ENCODE data around the gene PRXL2B.
"Not testable (repeated sequence)": the region's sequence is repeated elsewhere in the genome, so short reads cannot be mapped to it uniquely, and the experiment has no call there.

PRXL2B gene

DNA sequence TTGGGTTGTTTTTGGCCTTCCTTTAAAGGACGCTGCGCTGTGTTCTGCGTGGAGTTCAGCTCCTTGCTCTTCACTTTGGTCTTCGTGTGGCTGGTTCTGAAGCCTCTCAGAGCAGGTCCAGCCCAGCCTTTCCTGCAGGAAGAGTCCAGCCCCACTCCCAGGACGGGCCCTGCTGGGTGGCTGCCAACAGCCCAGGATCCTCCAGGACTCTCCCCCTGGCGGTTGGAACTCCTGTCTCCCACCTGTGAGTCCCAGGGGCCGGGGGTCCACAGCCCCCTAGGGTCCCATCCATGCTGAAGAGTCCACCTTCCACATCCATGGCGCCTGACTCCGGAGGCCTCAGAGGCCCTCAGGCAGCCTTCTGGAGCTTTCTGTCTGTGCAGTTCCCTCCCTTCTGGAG, 35.0 kb upstream of the PRXL2B start:
- not testable (repeated sequence) for H3K27ac Mint-ChIP-seq; H3K36me3 Mint-ChIP-seq (ENCODE audit: low read depth); H3K27me3 Mint-ChIP-seq (ENCODE audit: low read depth, poor library complexity); H3K4me3 Mint-ChIP-seq; H3K9me3 Mint-ChIP-seq; DNase-seq
- peaks cover 44% of the 10 kb centered on the region for H3K4me1 Mint-ChIP-seq

- TF ChIP-seq, protein P1, sequence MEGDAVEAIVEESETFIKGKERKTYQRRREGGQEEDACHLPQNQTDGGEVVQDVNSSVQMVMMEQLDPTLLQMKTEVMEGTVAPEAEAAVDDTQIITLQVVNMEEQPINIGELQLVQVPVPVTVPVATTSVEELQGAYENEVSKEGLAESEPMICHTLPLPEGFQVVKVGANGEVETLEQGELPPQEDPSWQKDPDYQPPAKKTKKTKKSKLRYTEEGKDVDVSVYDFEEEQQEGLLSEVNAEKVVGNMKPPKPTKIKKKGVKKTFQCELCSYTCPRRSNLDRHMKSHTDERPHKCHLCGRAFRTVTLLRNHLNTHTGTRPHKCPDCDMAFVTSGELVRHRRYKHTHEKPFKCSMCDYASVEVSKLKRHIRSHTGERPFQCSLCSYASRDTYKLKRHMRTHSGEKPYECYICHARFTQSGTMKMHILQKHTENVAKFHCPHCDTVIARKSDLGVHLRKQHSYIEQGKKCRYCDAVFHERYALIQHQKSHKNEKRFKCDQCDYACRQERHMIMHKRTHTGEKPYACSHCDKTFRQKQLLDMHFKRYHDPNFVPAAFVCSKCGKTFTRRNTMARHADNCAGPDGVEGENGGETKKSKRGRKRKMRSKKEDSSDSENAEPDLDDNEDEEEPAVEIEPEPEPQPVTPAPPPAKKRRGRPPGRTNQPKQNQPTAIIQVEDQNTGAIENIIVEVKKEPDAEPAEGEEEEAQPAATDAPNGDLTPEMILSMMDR (IDR thresholded peaks at IDR 0.05) = no peak
- Mint-ChIP-seq H3K27ac (no peak overlapping the region), H3K27me3 (ENCODE audit: low read depth, poor library complexity) (peaks cover 10% of the 10 kb centered on the region), H3K4me1 (peaks cover 48% of the 10 kb centered on the region), H3K36me3 (ENCODE audit: low read depth) (no peaks in the 10 kb centered on the region), H3K9me3 (no peaks in the 10 kb centered on the region), H3K4me3 (no peak overlapping the region)
- DNase-seq = no peak
These were observed 34.4 kb upstream of the PRXL2B start for GRCh38 chr1:2552189-2552588.

DNA sequence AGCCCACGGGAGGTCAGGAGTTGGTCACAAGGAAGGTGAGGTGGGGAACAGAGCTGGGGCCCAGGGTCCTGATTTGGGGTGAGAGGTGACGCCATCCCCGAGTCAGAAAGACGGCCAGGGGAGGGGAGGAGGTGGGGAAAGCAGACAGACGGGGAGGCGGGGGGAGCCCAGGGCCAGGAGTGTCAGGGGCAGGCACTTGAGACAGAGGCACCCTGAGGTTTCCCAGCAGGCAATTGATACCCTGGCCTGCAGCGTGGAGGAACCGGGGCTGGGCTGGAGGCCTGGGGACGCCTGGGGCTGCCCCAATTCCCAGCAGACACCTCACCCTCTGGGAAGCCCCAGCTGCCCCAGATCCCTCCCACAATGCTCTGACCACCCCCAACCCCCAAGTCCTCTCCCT, 33.5 kb upstream of the PRXL2B start:
- H3K36me3 Mint-ChIP-seq (ENCODE audit: low read depth); DNase-seq; H3K27me3 Mint-ChIP-seq (ENCODE audit: low read depth, poor library complexity); H3K9me3 Mint-ChIP-seq; H3K4me3 Mint-ChIP-seq; H3K27ac Mint-ChIP-seq: not testable (repeated sequence)
- H3K4me1 Mint-ChIP-seq = peaks cover 48% of the 10 kb centered on the region

DNA sequence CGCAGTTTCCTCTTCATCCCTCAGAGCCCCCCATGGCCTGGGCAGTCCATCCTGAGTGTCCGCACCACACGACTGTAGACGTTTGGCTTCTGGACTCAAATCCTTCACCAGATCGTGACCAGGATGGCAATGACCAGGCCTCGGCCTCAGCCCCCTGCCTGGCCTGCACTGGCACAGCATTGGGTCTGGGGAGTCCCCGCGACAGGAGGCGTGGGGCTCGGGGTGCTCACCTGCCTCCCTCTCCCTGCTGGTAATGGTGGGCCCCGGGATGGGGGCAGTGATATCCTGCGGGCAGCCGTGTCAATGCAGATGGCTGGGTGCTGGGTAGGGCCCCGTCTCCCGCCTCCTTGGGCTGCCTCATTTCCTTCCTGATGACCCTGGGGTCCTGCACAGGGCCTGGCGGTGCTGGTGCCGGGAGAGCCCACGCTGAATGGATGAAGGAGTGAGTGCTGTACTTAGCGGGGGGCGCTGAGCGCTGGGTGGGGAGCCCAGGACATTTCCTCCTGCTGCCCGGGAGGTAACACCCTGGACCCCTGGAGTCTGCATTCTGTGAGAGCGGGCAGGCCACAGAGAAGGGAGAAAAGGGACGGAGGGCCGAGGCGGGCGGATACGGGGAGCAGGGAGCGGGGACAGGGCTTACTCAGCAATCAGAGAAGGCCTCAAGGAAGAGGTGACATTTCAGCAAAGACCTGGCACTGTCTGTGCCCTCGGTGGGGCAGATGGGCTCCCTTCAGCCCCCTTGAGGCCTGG, 32.5 kb upstream of the PRXL2B start:
- H3K9me3 Mint-ChIP-seq = no peaks in the 10 kb centered on the region
- DNase-seq = peak; percentile 3
- H3K4me3 Mint-ChIP-seq = no peak overlapping the region
- peaks cover 42% of the 10 kb centered on the region for H3K4me1 Mint-ChIP-seq
- no peaks in the 10 kb centered on the region for H3K36me3 Mint-ChIP-seq (ENCODE audit: low read depth)
- peaks cover 10% of the 10 kb centered on the region for H3K27me3 Mint-ChIP-seq (ENCODE audit: low read depth, poor library complexity)
- TF ChIP-seq, protein P1 (IDR thresholded peaks at IDR 0.05) = no peak
- H3K27ac Mint-ChIP-seq = peak overlapping the region; percentile 71

DNA sequence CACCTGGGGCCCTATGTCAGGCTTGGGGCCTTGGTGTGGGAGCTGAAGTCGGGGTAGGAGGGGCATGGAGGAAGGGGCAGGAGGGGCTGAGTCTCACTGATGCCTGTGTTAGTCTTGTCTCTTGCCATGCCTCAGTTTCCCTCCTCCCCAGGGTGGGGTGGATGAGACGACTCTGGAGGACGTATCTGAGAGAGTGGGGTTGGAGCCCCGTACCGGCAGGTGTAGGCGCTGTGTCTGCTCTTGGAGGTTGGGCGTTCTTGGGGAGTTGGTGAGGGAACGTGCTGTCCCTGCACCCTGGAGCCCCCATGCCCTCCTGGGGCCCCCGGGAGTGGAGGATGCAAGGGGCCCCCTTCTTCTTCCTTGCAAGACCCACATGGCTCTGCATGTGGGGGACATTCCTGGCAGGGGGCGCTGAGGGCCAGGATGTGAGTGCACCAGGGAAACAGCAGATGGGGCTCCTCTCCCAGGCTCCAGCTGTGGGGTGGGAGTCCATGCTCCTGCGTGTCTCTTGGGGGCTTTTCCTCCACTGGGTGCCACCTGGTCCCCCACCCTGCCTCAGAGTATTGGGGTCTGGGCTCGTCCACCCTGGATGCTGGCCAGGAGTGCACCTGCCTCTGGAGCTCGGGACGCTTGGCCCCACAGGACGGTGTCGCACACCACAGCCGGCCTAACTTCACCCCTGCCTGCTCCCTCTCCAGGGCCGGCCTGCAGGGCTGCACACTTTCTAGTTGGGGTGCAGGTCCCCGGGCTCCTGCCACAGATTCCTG, 31.8 kb upstream of the PRXL2B start:
- TF ChIP-seq, protein P1 (IDR thresholded peaks at IDR 0.05) = peak; percentile 24
- Mint-ChIP-seq H3K27me3 (ENCODE audit: low read depth, poor library complexity) (peaks cover 10% of the 10 kb centered on the region), H3K4me1 (peaks cover 37% of the 10 kb centered on the region), H3K36me3 (ENCODE audit: low read depth) (no peaks in the 10 kb centered on the region), H3K9me3 (no peaks in the 10 kb centered on the region), H3K27ac (no peak overlapping the region), H3K4me3 (no peak overlapping the region)
- DNase-seq = no peak

GRCh38 chr1:2555634-2556276, 30.8 kb upstream of the PRXL2B start:
- H3K9me3 Mint-ChIP-seq = no peaks in the 10 kb centered on the region
- DNase-seq = no peak
- H3K4me1 Mint-ChIP-seq = peaks cover 29% of the 10 kb centered on the region
- H3K4me3 Mint-ChIP-seq = no peak overlapping the region
- peaks cover 10% of the 10 kb centered on the region for H3K27me3 Mint-ChIP-seq (ENCODE audit: low read depth, poor library complexity)
- no peak overlapping the region for H3K27ac Mint-ChIP-seq
- H3K36me3 Mint-ChIP-seq (ENCODE audit: low read depth) = no peaks in the 10 kb centered on the region
- TF ChIP-seq, protein P1 (IDR thresholded peaks at IDR 0.05) = no peak
